Measurements from ENCODE around the gene ABHD4.

Gene ABHD4

GRCh38 chr14:22640192-22640591, 42.1 kb downstream of the ABHD4 start:
- no peak for TF ChIP-seq CTCF (IDR thresholded peaks at IDR 0.05; ENCODE audit: low read depth, low read length)
- H3K27me3 ChIP-seq (ENCODE audit: insufficient read depth, low read depth, severe bottlenecking) = no peaks in the 10 kb centered on the region
- H3K36me3 ChIP-seq = no peaks in the 10 kb centered on the region
- no peaks in the 10 kb centered on the region for H3K9me3 ChIP-seq (ENCODE audit: severe bottlenecking)
- no peak for DNase-seq
- H3K27ac ChIP-seq = no peak overlapping the region
- H3K4me3 ChIP-seq (ENCODE audit: low read depth, low read length) = no peak overlapping the region

- Histone ChIP-seq H3K27me3 (ENCODE audit: insufficient read depth, low read depth, severe bottlenecking) (no peaks in the 10 kb centered on the region), H3K27ac (no peak overlapping the region), H3K36me3 (no peaks in the 10 kb centered on the region), H3K4me3 (ENCODE audit: low read depth, low read length) (no peak overlapping the region), H3K9me3 (ENCODE audit: severe bottlenecking) (no peaks in the 10 kb centered on the region)
- DNase-seq = no peak
- no peak for TF ChIP-seq CTCF (IDR thresholded peaks at IDR 0.05; ENCODE audit: low read depth, low read length)
Measured at GRCh38 chr14:22641846-22642245, 43.7 kb downstream of the ABHD4 start.

GRCh38 chr14:22644305-22644635, 46.2 kb downstream of the ABHD4 start, which contains the start of gene OR6J1:
TSS of gene OR6J1 (minus strand) at chr14:22644352. CDS start at chr14:22634811, 9,541 bp downstream.
- H3K27me3 ChIP-seq (ENCODE audit: insufficient read depth, low read depth, severe bottlenecking) = no peaks in the 10 kb centered on the region
- no peak within 1 kb of the TSS for H3K4me3 ChIP-seq (ENCODE audit: low read depth, low read length)
- no peak within 1 kb of the TSS for H3K27ac ChIP-seq
- no peaks in the 10 kb centered on the region for H3K36me3 ChIP-seq
- TF ChIP-seq CTCF (IDR thresholded peaks at IDR 0.05; ENCODE audit: low read depth, low read length) = no peak
- peak; percentile 12 for DNase-seq
- H3K9me3 ChIP-seq (ENCODE audit: severe bottlenecking) = no peaks in the 10 kb centered on the region

GRCh38 chr14:22646570-22647254, 48.6 kb downstream of the ABHD4 start:
- no peak for TF ChIP-seq CTCF (IDR thresholded peaks at IDR 0.05; ENCODE audit: low read depth, low read length)
- Histone ChIP-seq H3K27ac (no peak overlapping the region), H3K27me3 (ENCODE audit: insufficient read depth, low read depth, severe bottlenecking) (no peaks in the 10 kb centered on the region), H3K36me3 (no peaks in the 10 kb centered on the region), H3K9me3 (ENCODE audit: severe bottlenecking) (no peaks in the 10 kb centered on the region), H3K4me3 (ENCODE audit: low read depth, low read length) (no peak overlapping the region)
- no peak for DNase-seq

GRCh38 chr14:22648506-22648905, 50.4 kb downstream of the ABHD4 start:
- Histone ChIP-seq H3K9me3 (ENCODE audit: severe bottlenecking) (no peaks in the 10 kb centered on the region), H3K27me3 (ENCODE audit: insufficient read depth, low read depth, severe bottlenecking) (no peaks in the 10 kb centered on the region), H3K4me3 (ENCODE audit: low read depth, low read length) (no peak overlapping the region), H3K27ac (no peak overlapping the region), H3K36me3 (no peaks in the 10 kb centered on the region)
- TF ChIP-seq CTCF (IDR thresholded peaks at IDR 0.05; ENCODE audit: low read depth, low read length) = no peak
- DNase-seq = no peak
